Caco-2 (cell line): Measurements from ENCODE around the gene SYT9. TPM values are rescaled to one million over a fixed set of nuclear protein-coding genes. Genes with fewer than 3 reads are reported as not detected.

Experiments
- BruUV-seq: library from RNA; stranded (reverse); fragments of 400-500 nt; replicated peaks from 2 replicates; lab custom pipeline; 2021; lab: Mats Ljungman, UMichigan
- CTCF ChIA-PET: fragments of 300-600 bp; sonication (Branson Sonifier 250); formaldehyde crosslinking; loops from one replicate; lab custom pipeline; 2022; ENCODE audit warnings: antibody characterized with exemption; lab: Charles Lee
- POLR2A ChIA-PET: fragments of 300-600 bp; sonication (Branson Sonifier 250); formaldehyde crosslinking; loops from one replicate; lab custom pipeline; 2022; ENCODE audit warnings: antibody characterized with exemption; lab: Charles Lee
- DNase-seq, 2 experiments: peaks; one replicate each; pipeline versions ENCODE4 v3.0.0 to v3.0.0-alpha.2; 2020 to 2022
- H3K27me3 ChIP-seq: replicated peaks from 2 replicates; pipeline ENCODE4 v1.6.0; 2011; ENCODE audit warnings: low read length; ENCODE audit not compliant: control insufficient read depth, insufficient read depth
- H3K36me3 ChIP-seq: 2 replicates; pipeline ENCODE4 v1.5.1; 2011; ENCODE audit warnings: low read length; ENCODE audit not compliant: control insufficient read depth, insufficient read depth
- H3K4me1 ChIP-seq: fragments of 250-450 bp; sonication (Bioruptor Pico); 2 replicates; pipeline ENCODE4 v1.5.1; 2020; ENCODE audit warnings: mild to moderate bottlenecking
- H3K4me3 ChIP-seq: 2 replicates; pipeline ENCODE4 v1.5.1; 2011; ENCODE audit warnings: low read depth, mild to moderate bottlenecking, control low read depth, low read length
- H3K9me3 ChIP-seq: fragments of 250-450 bp; sonication (Bioruptor Pico); 2 replicates; pipeline ENCODE4 v1.5.1; 2020; ENCODE audit warnings: mild to moderate bottlenecking, moderate library complexity
- H3K27ac Mint-ChIP-seq: one replicate; pipeline ENCODE4 v1.8.0; 2022; ENCODE audit warnings: mixed read lengths; ENCODE audit not compliant: unreplicated experiment
- H3K27me3 Mint-ChIP-seq: one replicate; pipeline ENCODE4 v1.8.0; 2022; ENCODE audit warnings: mixed read lengths; ENCODE audit not compliant: insufficient read depth, unreplicated experiment
- H3K36me3 Mint-ChIP-seq: one replicate; pipeline ENCODE4 v1.8.0; 2022; ENCODE audit warnings: mild to moderate bottlenecking, mixed read lengths; ENCODE audit not compliant: insufficient read depth, unreplicated experiment
- H3K4me1 Mint-ChIP-seq: one replicate; pipeline ENCODE4 v1.8.0; 2022; ENCODE audit warnings: low read depth, mixed read lengths; ENCODE audit not compliant: unreplicated experiment
- H3K4me3 Mint-ChIP-seq: one replicate; pipeline ENCODE4 v1.8.0; 2022; ENCODE audit warnings: mild to moderate bottlenecking, moderate library complexity, mixed read lengths; ENCODE audit not compliant: unreplicated experiment
- H3K9me3 Mint-ChIP-seq: one replicate; pipeline ENCODE4 v1.8.0; 2022; ENCODE audit warnings: mixed read lengths; ENCODE audit not compliant: unreplicated experiment
- CTCF ChIP-seq, 2 experiments: fragments of 200-600 bp in 1 of 2; IDR thresholded peaks; 1 replicate in 1 of 2; 2 replicates in 1 of 2; pipeline versions ENCODE4 v1.5.1 to v1.8.0; 2011 to 2022; ENCODE audit warnings: antibody characterized with exemption in 1 of 2, control low read depth in 1 of 2, inconsistent platforms in 1 of 2, low read depth in 1 of 2, low read length in 1 of 2, mild to moderate bottlenecking in 1 of 2, moderate library complexity in 1 of 2; ENCODE audit not compliant: insufficient read depth in 1 of 2, severe bottlenecking in 1 of 2, unreplicated experiment in 1 of 2
- intact Hi-C: fragments of 100-400 bp; cut with micrococcal nuclease; formaldehyde crosslinking; loops from one replicate; pipeline ENCODE4 v1.10.0; 2022; ENCODE audit not compliant: unreplicated experiment
- total RNA-seq: library from RNA; stranded (reverse); gene quantifications from 2 replicates; pipeline ENCODE4 v1.2.3, GENCODE V29; 2022

SYT9 gene
- total RNA-seq, 1 experiment from 2014 or later: not detected

GRCh38 chr11:7347611-7348431, 96.1 kb downstream of the SYT9 start:
- Mint-ChIP-seq H3K27ac (no peak overlapping the region), H3K4me3 (no peak overlapping the region), H3K9me3 (no peaks in the 10 kb centered on the region), H3K4me1 (no peaks in the 10 kb centered on the region), H3K36me3 (no peaks in the 10 kb centered on the region), H3K27me3 (peaks cover 26% of the 10 kb centered on the region)
- Histone ChIP-seq H3K4me3 (no peak overlapping the region), H3K4me1 (no peaks in the 10 kb centered on the region), H3K27me3 (no peaks in the 10 kb centered on the region; the same call in none of the 2 replicates), H3K36me3 (no peaks in the 10 kb centered on the region), H3K9me3 (no peaks in the 10 kb centered on the region)
- TF ChIP-seq CTCF (IDR thresholded peaks at IDR 0.05; ENCODE audit: insufficient read depth in 1 of 2, low read depth in 1 of 2, low read length in 1 of 2, severe bottlenecking in 1 of 2, unreplicated experiment in 1 of 2): no peak
- intact Hi-C loops: loop anchor here (2.0 kb wide), 1 partner anchor 19 kb away; no protein-coding TSS in a partner anchor
- no TSS peak for BruUV-seq
- CTCF ChIA-PET: no interaction called here
- POLR2A ChIA-PET: no interaction called here
- DNase-seq: no peak

GRCh38 chr11:7348432-7349304, 97.0 kb downstream of the SYT9 start:
- peaks cover 26% of the 10 kb centered on the region for H3K27me3 Mint-ChIP-seq
- CTCF ChIA-PET: no interaction called here
- no peaks in the 10 kb centered on the region for H3K36me3 Mint-ChIP-seq
- no TSS peak for BruUV-seq
- intact Hi-C loops: no loop called here
- Histone ChIP-seq H3K27me3 (no peaks in the 10 kb centered on the region; the same call in none of the 2 replicates), H3K36me3 (no peaks in the 10 kb centered on the region), H3K4me1 (no peaks in the 10 kb centered on the region), H3K9me3 (no peaks in the 10 kb centered on the region), H3K4me3 (no peak overlapping the region)
- POLR2A ChIA-PET: no interaction called here
- no peak for TF ChIP-seq CTCF (IDR thresholded peaks at IDR 0.05; ENCODE audit: insufficient read depth in 1 of 2, low read depth in 1 of 2, low read length in 1 of 2, severe bottlenecking in 1 of 2, unreplicated experiment in 1 of 2)
- no peaks in the 10 kb centered on the region for H3K4me1 Mint-ChIP-seq
- no peaks in the 10 kb centered on the region for H3K9me3 Mint-ChIP-seq
- no peak for DNase-seq
- no peak overlapping the region for H3K4me3 Mint-ChIP-seq
- no peak overlapping the region for H3K27ac Mint-ChIP-seq

- H3K4me1 ChIP-seq: no peaks in the 10 kb centered on the region
- no peak for DNase-seq
- no peaks in the 10 kb centered on the region; the same call in none of the 2 replicates for H3K27me3 ChIP-seq
- CTCF ChIA-PET: no interaction called here
- H3K36me3 ChIP-seq: no peaks in the 10 kb centered on the region
- Mint-ChIP-seq H3K4me3 (no peak overlapping the region), H3K27me3 (peaks cover 20% of the 10 kb centered on the region), H3K4me1 (no peaks in the 10 kb centered on the region), H3K36me3 (no peaks in the 10 kb centered on the region), H3K9me3 (no peaks in the 10 kb centered on the region), H3K27ac (no peak overlapping the region)
- intact Hi-C loops: no loop called here
- no peak overlapping the region for H3K4me3 ChIP-seq
- no peaks in the 10 kb centered on the region for H3K9me3 ChIP-seq
- TF ChIP-seq CTCF (IDR thresholded peaks at IDR 0.05; ENCODE audit: insufficient read depth in 1 of 2, low read depth in 1 of 2, low read length in 1 of 2, severe bottlenecking in 1 of 2, unreplicated experiment in 1 of 2): no peak
- BruUV-seq: no TSS peak
- POLR2A ChIA-PET: no interaction called here
Observed at GRCh38 chr11:7351228-7351627, 99.5 kb downstream of the SYT9 start.
